ENCODE results near the gene GLYR1. TPM values are rescaled to one million over a fixed set of nuclear protein-coding genes. Genes with fewer than 3 reads are reported as not detected.
A peak's percentile ranks its signal among the peaks of the same experiment; 100 is the strongest.

Gene GLYR1
- total and polyA plus RNA-seq, 9 of the 15 experiments (the other 6 are each of a cell fraction or from before 2014, with no cell fraction given), result 6.7 to 99.2 (median 60.2) TPM

GRCh38 chr16:4802659-4803287, 44.3 kb downstream of the GLYR1 start:
- WGBS (ENCODE audit: insufficient coverage, low coverage, missing lambda C conversion rate), result 1% methylated on average over 21 of the region's 59 CpGs
- peak; percentile 89 for FAIRE-seq
- no peak for TF ChIP-seq TARDBP (IDR thresholded peaks at IDR 0.05)
- peak; percentile 88 for TF ChIP-seq POLR2G (IDR thresholded peaks at IDR 0.05; ENCODE audit: low read depth, low read length)
- no peak for TF ChIP-seq HES1 (IDR thresholded peaks at IDR 0.05; ENCODE audit: low read depth)
- TF ChIP-seq ZNF282 (CRISPR knock-in tag; IDR thresholded peaks at IDR 0.05), result no peak
- TF ChIP-seq ELK1 (CRISPR knock-in tag; IDR thresholded peaks at IDR 0.05), result no peak
- no peak for TF ChIP-seq MECOM (CRISPR knock-in tag; IDR thresholded peaks at IDR 0.05)
- no peak for TF ChIP-seq MED1 (CRISPR knock-in tag; IDR thresholded peaks at IDR 0.05; ENCODE audit: borderline replicate concordance)
- no peak for TF ChIP-seq ARID2 (IDR thresholded peaks at IDR 0.05)
- TF ChIP-seq MAZ (CRISPR knock-in tag; conservative IDR thresholded peaks at IDR 0.05 in 1 of 2, IDR thresholded peaks at IDR 0.05 in 1 of 2), result peak; percentile 13 to 52; a peak in 1 of 4 replicates
- TF ChIP-seq ZNF24 (IDR thresholded peaks at IDR 0.05), result no peak
- no peak for TF ChIP-seq CREB1 (IDR thresholded peaks at IDR 0.05)
- peak; percentile 11; the same call in 1 of the 2 replicates for TF ChIP-seq CREB1 (CRISPR knock-in tag; IDR thresholded peaks at IDR 0.05)
- peak in 1 of 3 experiments; percentile 8 for TF ChIP-seq YY1 (IDR thresholded peaks at IDR 0.05; ENCODE audit: borderline replicate concordance in 1 of 3, control insufficient read depth in 1 of 3, extremely low read depth in 1 of 3, insufficient read depth in 3 of 3, insufficient read length in 1 of 3, insufficient replicate concordance in 2 of 3, low read depth in 1 of 3, low read length in 2 of 3)
- no peak for TF ChIP-seq CBX3 (IDR thresholded peaks at IDR 0.05; ENCODE audit: borderline replicate concordance in 1 of 2, low read length in 2 of 2)
- peak; percentile 98 for TF ChIP-seq NFYB (IDR thresholded peaks at IDR 0.05; ENCODE audit: extremely low read depth, insufficient read length)
- TF ChIP-seq TAF1 (IDR thresholded peaks at IDR 0.05; ENCODE audit: control insufficient read depth, extremely low read depth, insufficient read depth, low read length, severe bottlenecking), result peak; percentile 21
- TF ChIP-seq RNF2 (IDR thresholded peaks at IDR 0.05), result no peak
- no peak for TF ChIP-seq HMG20B (CRISPR knock-in tag; IDR thresholded peaks at IDR 0.05)
- TF ChIP-seq CBX1 (IDR thresholded peaks at IDR 0.05; ENCODE audit: low read depth), result 0 out of 2 replicates have a peak, but pooled peaks have one; percentile 13
- no peak for TF ChIP-seq ZNF76 (CRISPR knock-in tag; IDR thresholded peaks at IDR 0.05; ENCODE audit: borderline replicate concordance)
- TF ChIP-seq ZBTB7A (IDR thresholded peaks at IDR 0.05; ENCODE audit: borderline replicate concordance, control insufficient read depth, low read depth, low read length), result peak; percentile 46; the same call in 1 of the 2 replicates
- TF ChIP-seq KAT7 (CRISPR knock-in tag; IDR thresholded peaks at IDR 0.05; ENCODE audit: borderline replicate concordance), result peak; percentile 15; the same call in 1 of the 2 replicates

More at GRCh38 chr16:4802659-4803287, 44.3 kb downstream of the GLYR1 start:
- H3K9me1 ChIP-seq (ENCODE audit: control insufficient read depth, insufficient read depth, low read length), result no peaks in the 10 kb centered on the region
- DNase-seq (ENCODE audit: extremely low read depth in 1 of 4, low spot score in 3 of 4), result peak; percentile 94 to 98 (median 96)
- no peaks in the 10 kb centered on the region; the same call in 1 of the 2 replicates for H4K20me1 ChIP-seq (replicated peaks; ENCODE audit: control insufficient read depth, insufficient read depth, low read length)
- H2AFZ ChIP-seq (ENCODE audit: low read depth, low read length), result peak overlapping the region; percentile 91
- ChIA-PET POLR2A (interaction anchor here (0.5 to 1.8 kb wide), 8 partner anchors 11 to 101 kb away, joined by 3 to 7 read pairs (median 4); no protein-coding TSS in a partner anchor), CTCF (ENCODE audit: low intra/inter-chr PET ratio) (no interaction called here)
- H3K4me2 ChIP-seq (ENCODE audit: insufficient read depth, low read length), result peak overlapping the region; percentile 79
- intact Hi-C loops (cut with micrococcal nuclease), result loop anchor here (2.0 to 5.0 kb wide), 2 partner anchors 44 to 85 kb away; partner anchors contain the start of genes GLYR1 and UBN1
- H3K9me3 ChIP-seq (replicated peaks; ENCODE audit: control insufficient read depth, insufficient read depth, low read depth, low read length), result no peaks in the 10 kb centered on the region
- no peaks in the 10 kb centered on the region for H3K27me3 ChIP-seq (ENCODE audit: control insufficient read depth in 2 of 2, insufficient read depth in 2 of 2, low read length in 2 of 2)
- peak overlapping the region; percentile 89 for H3K4me3 ChIP-seq
- peak overlapping the region; percentile 46 to 89 for H3K9ac ChIP-seq (ENCODE audit: insufficient read depth in 1 of 2, low read depth in 2 of 2, low read length in 2 of 2)
- H3K36me3 ChIP-seq (ENCODE audit: control insufficient read depth, insufficient read depth, low read length), result peaks cover 45% of the 10 kb centered on the region
- H3K4me1 ChIP-seq (replicated peaks in 1 of 2; ENCODE audit: control insufficient read depth in 2 of 2, insufficient read depth in 2 of 2, low read length in 2 of 2), result peaks cover 35 to 65% of the 10 kb centered on the region in 2 experiments
- in situ Hi-C loops (cut with MboI), result no loop called here
- peaks cover 6% of the 10 kb centered on the region; the same call in 2 of the 3 replicates for H3K79me2 ChIP-seq (ENCODE audit: control insufficient read depth, insufficient read depth, low read length)
- peak overlapping the region; percentile 78 for H3K27ac ChIP-seq (ENCODE audit: extremely low read depth, low read depth, low read length)
- no TSS peak for BruUV-seq (replicated peaks)
- ATAC-seq, result peak; percentile 96

All from K562 (cell line).